SJSA1 (cell line): Measurements from ENCODE around the gene ADAM12. TPM values are rescaled to one million over a fixed set of nuclear protein-coding genes. Genes with fewer than 3 reads are reported as not detected.

Experiments used
- DNase-seq, 2 experiments: peaks; one replicate each; pipeline ENCODE4 v3.0.0-alpha.2; 2015 to 2020; ENCODE audit warnings: low spot score in 2 of 2, low read depth in 1 of 2
- H3K27ac ChIP-seq: fragments of 250-450 bp; sonication (Bioruptor Pico); 2 replicates; pipeline ENCODE4 v1.5.1; 2020; ENCODE audit warnings: mild to moderate bottlenecking, moderate library complexity
- H3K27me3 ChIP-seq: fragments of 250-450 bp; sonication (Bioruptor Pico); replicated peaks from 2 replicates; pipeline ENCODE4 v1.5.1; 2020; ENCODE audit warnings: mild to moderate bottlenecking, moderate library complexity
- H3K36me3 ChIP-seq: fragments of 250-450 bp; sonication (Bioruptor Pico); 2 replicates; pipeline ENCODE4 v1.5.1; 2020; ENCODE audit warnings: mild to moderate bottlenecking
- H3K4me1 ChIP-seq: fragments of 250-450 bp; sonication (Bioruptor Pico); replicated peaks from 2 replicates; pipeline ENCODE4 v1.6.1; 2021; ENCODE audit warnings: mild to moderate bottlenecking
- H3K4me3 ChIP-seq: fragments of 250-450 bp; sonication (Bioruptor Pico); 2 replicates; pipeline ENCODE4 v1.5.1; 2020; ENCODE audit warnings: mild to moderate bottlenecking
- H3K9me3 ChIP-seq: fragments of 250-450 bp; sonication (Bioruptor Pico); replicated peaks from 2 replicates; pipeline ENCODE4 v1.5.1; 2020; ENCODE audit warnings: mild to moderate bottlenecking
- total RNA-seq: library from RNA; depleted of rRNA; stranded (reverse); fragments of >200 nt; shearing (Covaris generic); gene quantifications from 2 replicates; pipeline ENCODE4 v1.2.3, GENCODE V29; 2014

Gene ADAM12
- total RNA-seq, 1 experiment from 2014 or later = 3.6 TPM

DNA sequence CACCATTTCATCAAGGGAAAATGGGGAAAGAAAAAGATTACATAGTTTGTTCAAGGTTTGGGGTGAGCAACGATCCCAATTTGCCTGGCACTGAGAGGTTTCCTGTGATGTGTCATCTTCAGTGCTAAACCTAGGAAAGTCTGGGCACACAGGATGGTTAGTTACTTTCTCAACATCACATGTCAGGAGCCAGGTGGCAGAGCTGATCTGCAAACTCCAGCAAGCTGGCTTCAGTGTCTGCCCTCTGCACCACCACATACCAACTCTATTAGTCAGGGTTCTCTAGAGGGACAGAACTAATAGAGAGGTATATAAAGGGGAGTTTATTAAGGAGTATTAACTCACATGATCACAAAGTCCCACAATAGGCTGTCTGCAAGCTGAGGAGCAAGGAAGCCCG is 11.3 kb downstream of the ADAM12 start:
- Histone ChIP-seq H3K27ac (no peak overlapping the region), H3K27me3 (no peaks in the 10 kb centered on the region), H3K4me1 (no peaks in the 10 kb centered on the region), H3K9me3 (no peaks in the 10 kb centered on the region), H3K36me3 (no peaks in the 10 kb centered on the region), H3K4me3 (no peak overlapping the region)
- DNase-seq = no peak

DNA sequence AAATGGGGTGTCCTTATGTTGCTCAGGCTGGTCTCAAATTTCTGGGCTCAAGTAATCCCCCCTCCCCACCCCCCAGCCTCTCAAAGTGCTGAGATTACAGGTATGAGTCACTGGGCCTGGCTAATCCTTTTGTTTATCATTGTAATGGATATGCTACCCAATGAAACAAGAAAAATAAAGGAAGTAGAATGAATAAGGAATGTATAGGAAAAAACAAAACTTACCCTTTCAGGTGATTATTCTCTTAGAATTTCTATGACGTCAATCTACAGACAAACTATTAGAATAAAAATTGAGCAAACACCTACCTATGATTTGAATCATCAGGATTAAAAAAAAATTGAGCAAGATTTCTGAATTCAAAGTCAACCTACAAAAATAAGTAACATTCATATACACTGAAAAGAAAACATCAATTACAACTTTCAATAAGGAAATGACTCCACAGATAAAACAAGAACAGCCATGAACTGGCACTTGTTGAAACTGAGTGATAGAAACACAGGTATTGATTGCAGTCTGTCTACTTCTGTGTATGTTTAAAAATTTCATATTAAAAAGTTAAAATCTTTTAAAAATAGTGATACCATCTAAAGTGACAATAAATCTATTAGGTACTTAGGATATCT is 12.2 kb downstream of the ADAM12 start:
- Histone ChIP-seq H3K9me3 (no peaks in the 10 kb centered on the region), H3K4me1 (no peaks in the 10 kb centered on the region), H3K4me3 (no peak overlapping the region), H3K36me3 (no peaks in the 10 kb centered on the region), H3K27me3 (no peaks in the 10 kb centered on the region), H3K27ac (no peak overlapping the region)
- DNase-seq = no peak

DNA sequence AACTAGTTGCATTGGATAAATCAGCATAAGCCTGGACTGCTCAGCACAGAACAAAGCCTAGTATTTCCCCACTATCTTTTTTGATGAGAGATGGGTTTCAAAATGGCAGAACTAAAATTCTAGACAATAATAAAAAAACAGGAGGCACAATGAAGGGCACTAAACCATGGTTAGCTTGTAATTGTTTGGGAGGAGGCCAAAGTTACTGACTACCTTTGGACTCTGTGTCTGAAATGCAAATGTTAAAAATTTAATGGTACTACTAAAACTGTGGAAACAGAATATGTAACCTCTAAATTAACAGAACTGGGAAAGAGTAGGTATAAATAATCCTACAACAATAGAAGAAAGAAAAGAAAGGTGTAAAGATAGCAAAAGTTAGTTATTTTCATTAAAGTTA is 13.0 kb downstream of the ADAM12 start:
- Histone ChIP-seq H3K27me3 (no peaks in the 10 kb centered on the region), H3K9me3 (no peaks in the 10 kb centered on the region), H3K27ac (no peak overlapping the region), H3K4me1 (no peaks in the 10 kb centered on the region), H3K36me3 (no peaks in the 10 kb centered on the region), H3K4me3 (no peak overlapping the region)
- no peak for DNase-seq

DNA sequence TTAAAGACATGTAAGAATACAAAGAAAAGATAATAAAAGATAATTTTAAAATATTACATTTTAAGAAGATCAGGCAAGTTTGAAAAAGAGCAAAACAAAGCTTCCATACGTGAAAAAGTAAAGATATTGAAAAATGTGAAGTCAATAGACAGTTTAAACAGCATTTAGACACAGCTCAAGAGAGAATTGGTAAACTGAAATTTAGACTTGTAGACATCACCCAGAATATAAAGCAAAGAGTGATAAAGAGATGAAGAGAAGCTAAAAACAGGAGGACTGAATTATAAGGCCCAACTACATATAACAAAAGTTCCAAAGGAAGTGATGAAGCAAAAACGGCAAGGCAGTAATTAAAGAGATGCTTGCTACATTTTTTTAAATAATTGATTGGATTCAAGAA is 13.8 kb downstream of the ADAM12 start:
- Histone ChIP-seq H3K27ac (no peak overlapping the region), H3K36me3 (no peaks in the 10 kb centered on the region), H3K27me3 (no peaks in the 10 kb centered on the region), H3K4me3 (no peak overlapping the region), H3K9me3 (no peaks in the 10 kb centered on the region), H3K4me1 (no peaks in the 10 kb centered on the region)
- DNase-seq = no peak

DNA sequence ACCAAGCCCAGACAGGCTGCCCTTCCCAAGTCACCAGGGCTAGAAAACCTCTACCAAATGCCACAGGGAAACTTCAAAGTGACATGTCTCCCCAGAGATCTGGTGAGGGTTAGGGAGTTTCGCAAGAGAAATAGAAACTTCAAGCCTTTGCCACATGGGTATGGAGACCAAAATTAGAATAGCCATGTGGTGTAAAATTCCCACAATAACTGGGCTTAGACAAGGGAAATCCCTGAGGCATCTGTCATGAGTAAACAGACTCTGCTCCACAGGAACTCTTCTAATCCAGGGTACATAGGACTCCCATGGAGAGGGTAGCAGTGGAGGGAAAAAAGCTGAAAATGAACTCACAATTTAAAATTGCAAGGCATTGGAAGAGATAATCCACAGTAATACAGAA is 14.3 kb downstream of the ADAM12 start:
- no peaks in the 10 kb centered on the region for H3K9me3 ChIP-seq
- no peaks in the 10 kb centered on the region for H3K27me3 ChIP-seq
- no peak overlapping the region for H3K4me3 ChIP-seq
- H3K27ac ChIP-seq = no peak overlapping the region
- H3K4me1 ChIP-seq = no peaks in the 10 kb centered on the region
- no peaks in the 10 kb centered on the region for H3K36me3 ChIP-seq
- no peak for DNase-seq

DNA sequence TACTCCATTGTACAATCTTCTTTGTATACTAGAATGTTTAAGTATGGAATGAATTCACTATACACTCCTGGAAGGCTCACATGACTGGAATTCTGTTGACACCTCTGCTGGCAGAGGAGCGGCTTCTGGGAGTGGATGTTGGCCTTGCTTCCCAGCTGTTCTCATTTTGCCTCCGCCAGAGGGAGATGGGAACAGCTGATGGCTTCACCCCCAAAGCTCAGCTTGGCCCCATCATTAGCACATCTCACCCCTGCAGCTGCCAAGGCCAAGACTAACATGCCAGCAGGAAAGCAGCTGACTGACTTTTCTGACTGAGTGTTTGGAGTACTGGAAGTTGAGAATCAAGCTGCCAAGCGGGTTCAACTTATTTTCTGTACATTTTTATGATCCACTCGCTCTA is 15.1 kb downstream of the ADAM12 start:
- Histone ChIP-seq H3K4me1 (no peaks in the 10 kb centered on the region), H3K36me3 (no peaks in the 10 kb centered on the region), H3K9me3 (no peaks in the 10 kb centered on the region), H3K27me3 (no peaks in the 10 kb centered on the region), H3K4me3 (no peak overlapping the region), H3K27ac (no peak overlapping the region)
- DNase-seq = no peak

DNA sequence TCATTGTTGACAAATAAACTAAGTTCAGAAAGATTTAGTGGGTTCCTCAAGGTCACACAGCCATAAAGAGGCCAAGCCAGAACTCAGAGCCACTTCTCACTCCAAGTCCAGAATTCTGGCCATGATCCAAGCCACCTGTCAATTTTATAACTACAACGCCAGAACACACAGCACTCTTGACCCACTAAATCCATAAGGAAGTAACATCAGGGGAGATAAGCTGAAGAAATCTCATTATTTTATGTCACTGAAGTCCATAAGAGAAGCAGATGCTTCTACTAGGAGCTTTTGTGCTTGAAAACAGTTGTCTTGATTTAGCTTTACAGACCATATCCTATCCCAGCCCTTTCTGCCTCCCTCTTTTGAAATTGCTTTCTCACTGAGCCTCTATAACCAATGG is 15.9 kb downstream of the ADAM12 start:
- H3K27me3 ChIP-seq = no peaks in the 10 kb centered on the region
- DNase-seq = no peak
- H3K36me3 ChIP-seq = no peaks in the 10 kb centered on the region
- H3K9me3 ChIP-seq = no peaks in the 10 kb centered on the region
- H3K27ac ChIP-seq = no peak overlapping the region
- H3K4me3 ChIP-seq = no peak overlapping the region
- no peaks in the 10 kb centered on the region for H3K4me1 ChIP-seq

DNA sequence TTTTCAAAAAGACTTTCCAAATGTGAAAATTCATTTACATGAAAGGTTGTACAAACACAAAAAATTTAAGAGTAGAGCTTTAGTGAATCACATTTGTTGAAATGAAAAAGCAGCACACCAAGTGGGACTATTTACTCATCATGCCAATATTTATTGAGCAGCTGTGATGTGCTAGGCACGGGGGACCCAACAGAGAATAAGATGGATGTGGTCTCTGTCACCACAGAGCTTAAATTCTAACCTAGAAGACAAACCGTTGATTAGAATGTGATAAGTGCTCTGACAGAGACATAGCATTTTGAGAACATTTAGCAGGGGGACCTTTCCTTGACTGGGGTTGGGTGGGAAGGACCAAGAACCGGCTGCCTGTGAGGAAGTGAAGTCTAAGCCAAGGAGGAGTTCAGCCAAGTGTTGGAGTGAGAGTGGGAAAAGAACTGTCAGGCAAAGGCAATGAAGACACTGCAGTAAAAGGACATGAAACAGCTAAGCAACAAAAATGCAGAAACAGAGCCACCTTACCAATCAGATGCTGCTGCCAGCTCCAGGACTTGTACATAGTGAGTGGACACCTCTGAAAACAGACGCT is 19.1 kb downstream of the ADAM12 start:
- Histone ChIP-seq H3K36me3 (no peaks in the 10 kb centered on the region), H3K4me1 (no peaks in the 10 kb centered on the region), H3K4me3 (no peak overlapping the region), H3K27me3 (no peaks in the 10 kb centered on the region), H3K9me3 (no peaks in the 10 kb centered on the region), H3K27ac (no peak overlapping the region)
- no peak for DNase-seq

DNA sequence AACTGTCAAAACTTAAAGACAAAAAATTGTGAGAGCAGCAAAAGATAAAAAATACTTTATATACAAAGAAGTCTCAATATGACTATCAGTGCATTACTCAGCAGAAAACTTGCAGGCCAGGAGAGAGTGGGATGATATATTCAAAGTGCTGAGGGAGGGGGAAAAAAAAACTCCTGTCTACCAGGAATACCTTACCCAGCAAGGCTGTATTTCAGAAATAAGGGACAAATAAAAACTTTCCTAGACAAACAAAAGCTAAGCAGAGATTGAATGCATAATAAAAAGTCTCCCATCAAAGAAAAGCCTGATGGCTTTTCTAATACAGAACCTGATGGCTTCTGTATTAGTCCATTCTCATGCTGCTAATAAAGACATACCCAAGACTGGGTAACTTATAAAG is 31.1 kb downstream of the ADAM12 start:
- Histone ChIP-seq H3K36me3 (no peaks in the 10 kb centered on the region), H3K4me1 (no peaks in the 10 kb centered on the region), H3K4me3 (no peak overlapping the region), H3K27ac (no peak overlapping the region), H3K9me3 (no peaks in the 10 kb centered on the region), H3K27me3 (no peaks in the 10 kb centered on the region)
- DNase-seq = no peak

DNA sequence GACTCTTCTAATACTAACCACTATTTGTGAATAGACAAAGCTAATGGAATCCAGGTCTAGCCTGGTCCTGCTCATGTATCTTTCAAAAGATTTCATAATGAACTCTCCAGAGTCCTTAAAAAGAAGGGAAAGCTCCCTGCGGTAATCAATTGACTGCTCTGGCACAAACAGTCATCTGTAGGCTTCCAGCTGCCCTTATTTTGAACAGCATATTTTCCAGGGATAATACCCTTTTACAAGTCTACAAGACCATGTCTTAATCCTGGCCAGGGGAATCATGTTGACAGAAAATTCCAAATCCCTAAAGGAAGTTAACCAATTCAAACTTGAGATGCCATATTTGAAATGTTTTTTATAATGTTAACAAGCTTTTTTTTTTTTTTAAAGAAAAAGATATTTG is 34.6 kb downstream of the ADAM12 start:
- Histone ChIP-seq H3K27ac (no peak overlapping the region), H3K4me1 (peaks cover 14% of the 10 kb centered on the region), H3K36me3 (no peaks in the 10 kb centered on the region), H3K4me3 (no peak overlapping the region), H3K9me3 (no peaks in the 10 kb centered on the region), H3K27me3 (no peaks in the 10 kb centered on the region)
- no peak for DNase-seq

DNA sequence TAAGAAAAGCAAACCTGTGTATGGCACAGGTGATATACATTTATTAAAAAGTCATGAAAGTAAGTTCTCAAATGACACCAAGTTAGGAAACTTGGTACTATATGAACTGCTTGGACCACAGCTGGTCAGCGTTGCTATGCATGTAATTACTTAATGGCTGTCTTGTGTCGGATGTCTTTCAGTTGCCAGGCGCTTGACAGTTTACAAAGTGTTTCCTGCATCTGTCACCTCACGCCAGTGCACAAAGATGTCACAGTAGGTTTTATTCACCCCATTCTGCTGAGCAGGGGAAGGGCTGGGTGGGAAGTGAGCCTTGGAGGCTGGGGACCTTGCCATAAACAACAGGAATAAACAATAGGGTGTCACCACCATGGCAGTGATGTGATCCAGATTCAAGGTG is 35.8 kb downstream of the ADAM12 start:
- H3K27me3 ChIP-seq = no peaks in the 10 kb centered on the region
- DNase-seq = no peak
- H3K4me3 ChIP-seq = no peak overlapping the region
- H3K4me1 ChIP-seq = peaks cover 14% of the 10 kb centered on the region
- H3K27ac ChIP-seq = no peak overlapping the region
- no peaks in the 10 kb centered on the region for H3K36me3 ChIP-seq
- H3K9me3 ChIP-seq = no peaks in the 10 kb centered on the region

DNA sequence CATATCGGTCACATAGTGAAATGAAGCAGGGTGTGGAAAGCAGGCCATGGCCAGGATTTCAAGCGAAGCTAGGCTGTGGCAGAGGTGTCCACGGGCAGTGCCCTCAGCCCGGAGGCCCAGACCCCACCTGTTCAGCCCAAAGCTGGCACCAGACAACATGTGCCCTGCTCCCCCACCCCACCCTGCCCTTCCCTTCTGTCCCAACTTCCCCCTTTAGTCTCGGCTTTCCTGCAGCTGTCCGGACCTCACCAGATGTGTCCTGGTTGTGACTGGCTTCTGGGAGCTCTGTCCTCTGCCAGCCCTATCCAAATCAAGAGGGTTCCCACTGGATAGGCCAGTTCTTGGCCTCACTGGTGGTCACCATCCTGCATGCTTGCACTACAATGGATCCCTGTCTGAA is 37.3 kb downstream of the ADAM12 start:
- no peak for DNase-seq
- Histone ChIP-seq H3K27me3 (no peaks in the 10 kb centered on the region), H3K36me3 (no peaks in the 10 kb centered on the region), H3K4me3 (no peak overlapping the region), H3K4me1 (peaks cover 14% of the 10 kb centered on the region), H3K27ac (no peak overlapping the region), H3K9me3 (no peaks in the 10 kb centered on the region)

DNA sequence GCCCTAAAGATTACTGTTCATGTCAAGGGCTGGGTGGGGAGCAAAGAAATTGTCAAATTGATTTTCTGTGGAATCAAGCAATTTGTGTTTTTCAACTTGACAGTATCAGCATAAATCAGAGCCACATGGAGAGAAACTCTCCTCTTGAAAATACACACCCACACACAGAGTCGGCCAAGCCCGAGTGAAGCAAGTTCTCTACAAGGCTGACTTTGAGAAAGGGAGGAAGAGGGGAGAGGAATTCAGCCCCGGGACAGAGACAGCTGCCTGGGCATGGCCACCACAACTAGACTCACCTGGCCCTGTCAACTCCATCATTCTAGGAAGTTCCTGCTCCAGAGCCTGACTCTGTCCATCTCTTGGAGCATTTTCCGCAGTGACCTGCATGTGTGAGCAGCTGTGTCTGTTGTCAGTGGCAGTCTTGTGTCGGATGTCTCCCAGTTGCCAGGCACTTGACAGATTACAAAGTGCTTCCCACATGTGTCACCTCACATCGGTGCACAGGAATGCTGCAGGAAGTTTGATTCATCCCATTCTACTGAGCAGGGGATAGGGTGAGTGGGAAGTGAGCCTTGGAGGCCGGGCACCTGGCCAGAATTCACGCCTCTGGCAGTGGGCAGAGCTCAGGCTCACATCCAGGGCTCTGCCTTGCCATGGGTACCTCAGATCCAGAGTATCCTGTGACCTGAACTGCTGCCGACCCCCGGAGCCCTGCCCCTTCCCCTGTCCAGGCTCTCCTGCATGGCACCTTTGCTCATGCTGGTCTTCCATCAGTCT is 37.9 kb downstream of the ADAM12 start:
- Histone ChIP-seq H3K27me3 (no peaks in the 10 kb centered on the region), H3K36me3 (no peaks in the 10 kb centered on the region), H3K9me3 (no peaks in the 10 kb centered on the region), H3K27ac (peak overlapping the region; percentile 50), H3K4me3 (no peak overlapping the region), H3K4me1 (peaks cover 14% of the 10 kb centered on the region)
- peak; percentile 46 to 75 for DNase-seq

DNA sequence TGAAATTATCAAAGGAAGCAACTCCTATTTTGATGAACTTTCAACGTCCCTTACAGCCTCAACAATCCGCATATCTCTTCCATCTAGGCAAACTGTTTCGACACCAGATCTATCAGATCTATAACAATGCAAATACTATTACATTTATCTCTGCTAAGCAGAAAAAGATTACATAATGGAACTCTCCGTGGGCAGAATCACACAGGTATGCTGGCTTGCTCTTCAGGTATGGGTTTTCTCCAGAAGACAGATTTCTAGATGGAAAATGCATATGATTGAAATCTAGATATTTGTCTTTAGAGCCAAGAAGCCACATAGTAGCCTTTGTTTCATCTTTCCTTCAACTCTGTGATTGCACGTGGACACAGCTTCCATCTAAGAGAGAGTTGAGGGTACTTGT is 38.6 kb downstream of the ADAM12 start:
- Histone ChIP-seq H3K27ac (peak overlapping the region; percentile 50; the same call in 1 of the 2 replicates), H3K36me3 (no peaks in the 10 kb centered on the region), H3K4me1 (peaks cover 14% of the 10 kb centered on the region), H3K4me3 (no peak overlapping the region), H3K9me3 (no peaks in the 10 kb centered on the region), H3K27me3 (no peaks in the 10 kb centered on the region)
- no peak for DNase-seq
